Mucosa of stomach (tissue), 1 donor: Measurements from ENCODE around the gene CALHM2.

Source experiments
- H3K27me3 ChIP-seq: one replicate; pipeline ENCODE4 v1.7.0; 2013; ENCODE audit warnings: mild to moderate bottlenecking, low read length; ENCODE audit not compliant: control insufficient read depth, insufficient read depth
- H3K36me3 ChIP-seq: one replicate; pipeline ENCODE4 v1.7.0; 2013; ENCODE audit warnings: low read length; ENCODE audit not compliant: control insufficient read depth, insufficient read depth
- H3K4me1 ChIP-seq: one replicate; pipeline ENCODE4 v1.7.0; 2013; ENCODE audit warnings: mild to moderate bottlenecking, low read length; ENCODE audit not compliant: control insufficient read depth, insufficient read depth
- H3K4me3 ChIP-seq: one replicate; pipeline ENCODE4 v1.7.0; 2013; ENCODE audit warnings: low read length
- H3K9ac ChIP-seq: one replicate; pipeline ENCODE4 v1.7.0; 2013; ENCODE audit warnings: mild to moderate bottlenecking, low read length, moderate library complexity
- H3K9me3 ChIP-seq: one replicate; pipeline ENCODE4 v1.7.0; 2013; ENCODE audit warnings: mild to moderate bottlenecking, low read length, moderate library complexity; ENCODE audit not compliant: control insufficient read depth
- donor health status: Pancreatic carcinoma.

CALHM2 gene, protein sequence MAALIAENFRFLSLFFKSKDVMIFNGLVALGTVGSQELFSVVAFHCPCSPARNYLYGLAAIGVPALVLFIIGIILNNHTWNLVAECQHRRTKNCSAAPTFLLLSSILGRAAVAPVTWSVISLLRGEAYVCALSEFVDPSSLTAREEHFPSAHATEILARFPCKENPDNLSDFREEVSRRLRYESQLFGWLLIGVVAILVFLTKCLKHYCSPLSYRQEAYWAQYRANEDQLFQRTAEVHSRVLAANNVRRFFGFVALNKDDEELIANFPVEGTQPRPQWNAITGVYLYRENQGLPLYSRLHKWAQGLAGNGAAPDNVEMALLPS

GRCh38 chr10:103451831-103452505 is at the start of gene CALHM2:
Gene CALHM2 (minus strand): TSS chr10:103452370. CDS start chr10:103449941, 2,429 bp downstream.
- Histone ChIP-seq H3K36me3 (peaks cover 4% of the 10 kb centered on the region), H3K9ac (peak within 1 kb of the TSS; percentile 64), H3K27me3 (peaks cover 6% of the 10 kb centered on the region), H3K4me3 (peak within 1 kb of the TSS; percentile 46), H3K9me3 (no peaks in the 10 kb centered on the region), H3K4me1 (peaks cover 4% of the 10 kb centered on the region)

- peaks cover 15% of the 10 kb centered on the region for H3K27me3 ChIP-seq
- H3K36me3 ChIP-seq = no peaks in the 10 kb centered on the region
- no peaks in the 10 kb centered on the region for H3K4me1 ChIP-seq
- H3K4me3 ChIP-seq = no peak overlapping the region
- no peaks in the 10 kb centered on the region for H3K9me3 ChIP-seq
- no peak overlapping the region for H3K9ac ChIP-seq
These were observed 49.0 kb upstream of the CALHM2 start for GRCh38 chr10:103501186-103501585.

DNA sequence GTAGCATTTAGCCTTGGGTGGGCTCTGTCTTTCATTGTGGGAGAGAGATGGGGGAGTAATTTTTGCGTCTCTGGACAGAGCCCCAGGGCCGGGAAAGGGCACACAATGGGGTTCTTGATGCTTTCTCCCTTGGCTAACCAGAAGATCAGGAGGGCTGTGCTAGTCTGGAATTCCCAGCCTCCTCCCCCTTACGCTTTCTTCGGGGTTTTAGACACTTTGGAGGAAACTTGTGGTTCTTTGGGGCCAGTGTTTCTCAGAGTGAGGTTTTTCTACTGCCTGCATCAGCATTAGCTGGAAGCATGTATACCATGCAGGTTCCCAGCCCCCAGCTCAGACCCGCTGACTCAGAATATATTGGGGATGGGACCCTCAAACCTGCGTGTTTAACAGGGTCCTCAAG is 48.3 kb upstream of the CALHM2 start:
- Histone ChIP-seq H3K4me1 (no peaks in the 10 kb centered on the region), H3K27me3 (peaks cover 18% of the 10 kb centered on the region), H3K9ac (no peak overlapping the region), H3K9me3 (no peaks in the 10 kb centered on the region), H3K4me3 (no peak overlapping the region), H3K36me3 (no peaks in the 10 kb centered on the region)

- H3K36me3 ChIP-seq = no peaks in the 10 kb centered on the region
- peaks cover under 1% of the 10 kb centered on the region for H3K4me1 ChIP-seq
- H3K4me3 ChIP-seq = no peak overlapping the region
- H3K27me3 ChIP-seq = peaks cover 24% of the 10 kb centered on the region
- H3K9me3 ChIP-seq = no peaks in the 10 kb centered on the region
- no peak overlapping the region for H3K9ac ChIP-seq
These were observed 47.7 kb upstream of the CALHM2 start for GRCh38 chr10:103499881-103500280.

DNA sequence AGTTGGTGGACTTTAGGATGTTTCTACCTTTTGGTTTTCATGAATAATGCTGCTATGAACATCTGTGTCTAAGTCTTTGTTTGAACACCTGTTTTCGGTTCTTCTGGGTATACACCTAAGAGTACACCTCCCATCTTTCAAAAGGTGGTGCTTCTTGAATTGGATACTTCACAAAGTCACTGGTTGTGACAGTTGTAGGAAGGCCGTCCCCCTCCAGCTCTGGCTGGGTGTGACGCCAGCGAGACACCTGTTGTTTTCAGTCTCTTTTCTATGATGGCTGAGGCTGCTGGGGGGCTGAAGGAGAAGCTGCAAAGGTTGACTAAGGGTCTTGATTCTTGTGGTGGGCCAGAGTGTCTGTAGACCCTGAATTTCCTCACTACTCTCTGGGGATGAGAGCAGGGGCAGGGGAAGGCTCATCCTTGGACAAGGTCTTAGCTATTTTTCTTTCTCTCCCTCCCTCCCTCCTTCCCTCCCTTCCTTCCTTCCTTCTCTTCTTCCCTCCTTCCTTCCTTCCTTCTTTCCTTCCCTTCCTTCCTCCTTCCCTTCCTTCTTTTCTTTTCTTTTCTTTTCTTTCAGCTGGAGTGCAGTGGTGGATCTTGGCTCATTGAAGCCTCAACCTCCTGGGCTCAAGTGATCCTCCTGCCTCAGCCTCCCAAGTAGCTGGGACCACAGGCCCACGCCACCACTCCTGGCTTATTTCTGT is 46.9 kb upstream of the CALHM2 start:
- H3K9me3 ChIP-seq = no peaks in the 10 kb centered on the region
- peaks cover 32% of the 10 kb centered on the region for H3K27me3 ChIP-seq
- H3K9ac ChIP-seq = no peak overlapping the region
- no peaks in the 10 kb centered on the region for H3K36me3 ChIP-seq
- peaks cover 6% of the 10 kb centered on the region for H3K4me1 ChIP-seq
- no peak overlapping the region for H3K4me3 ChIP-seq

GRCh38 chr10:103497161-103497915 is 45.2 kb upstream of the CALHM2 start:
- H3K9me3 ChIP-seq = no peaks in the 10 kb centered on the region
- H3K4me3 ChIP-seq = no peak overlapping the region
- peaks cover 6% of the 10 kb centered on the region for H3K4me1 ChIP-seq
- H3K27me3 ChIP-seq = peaks cover 48% of the 10 kb centered on the region
- H3K9ac ChIP-seq = no peak overlapping the region
- no peaks in the 10 kb centered on the region for H3K36me3 ChIP-seq

GRCh38 chr10:103495321-103495720 is 43.2 kb upstream of the CALHM2 start:
- Histone ChIP-seq H3K9ac (no peak overlapping the region), H3K9me3 (no peaks in the 10 kb centered on the region), H3K4me3 (no peak overlapping the region), H3K4me1 (peaks cover 6% of the 10 kb centered on the region), H3K36me3 (no peaks in the 10 kb centered on the region), H3K27me3 (peaks cover 45% of the 10 kb centered on the region)

GRCh38 chr10:103493916-103494877 is 42.0 kb upstream of the CALHM2 start:
- peak overlapping the region; percentile 18 for H3K4me3 ChIP-seq
- H3K4me1 ChIP-seq = peaks cover 6% of the 10 kb centered on the region
- peak overlapping the region; percentile 39 for H3K9ac ChIP-seq
- no peaks in the 10 kb centered on the region for H3K36me3 ChIP-seq
- H3K27me3 ChIP-seq = peaks cover 40% of the 10 kb centered on the region
- no peaks in the 10 kb centered on the region for H3K9me3 ChIP-seq

DNA sequence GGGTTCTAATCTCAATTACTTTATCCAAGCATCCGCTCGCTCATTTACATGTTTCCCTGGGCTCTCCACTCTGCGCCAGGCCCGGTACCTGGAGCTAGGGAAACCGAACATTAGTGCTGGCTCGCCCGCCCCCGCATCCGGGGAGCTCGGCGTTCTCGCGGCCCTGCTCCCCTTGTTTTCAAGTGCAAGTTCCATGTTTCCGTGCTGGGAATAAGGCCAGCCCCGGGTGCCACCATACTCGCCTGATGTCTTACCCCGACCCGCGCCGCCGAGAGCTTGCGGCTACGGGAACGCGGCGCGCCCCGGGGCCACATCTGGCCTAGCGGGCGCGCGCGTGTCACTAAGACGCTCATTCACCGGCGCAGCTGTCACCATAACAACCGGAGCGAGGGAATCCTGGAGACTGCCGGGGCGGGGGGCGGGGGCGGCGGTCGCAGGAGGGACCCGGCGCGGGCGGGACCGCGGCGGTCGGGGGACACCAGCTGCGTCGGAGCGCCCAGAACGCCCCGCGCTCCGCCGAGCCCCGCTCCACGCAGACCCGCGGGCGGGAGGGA is 41.3 kb upstream of the CALHM2 start, which contains the start of gene NEURL1:
NEURL1 (plus strand) TSS at position 344 of the 554 bp plus-strand sequence. CDS start 683 bp downstream, outside the sequence.
- H3K27me3 ChIP-seq = peaks cover 38% of the 10 kb centered on the region
- H3K9me3 ChIP-seq = no peaks in the 10 kb centered on the region
- peak within 1 kb of the TSS; percentile 39 for H3K9ac ChIP-seq
- H3K36me3 ChIP-seq = no peaks in the 10 kb centered on the region
- peaks cover 6% of the 10 kb centered on the region for H3K4me1 ChIP-seq
- peak within 1 kb of the TSS; percentile 18 for H3K4me3 ChIP-seq

DNA sequence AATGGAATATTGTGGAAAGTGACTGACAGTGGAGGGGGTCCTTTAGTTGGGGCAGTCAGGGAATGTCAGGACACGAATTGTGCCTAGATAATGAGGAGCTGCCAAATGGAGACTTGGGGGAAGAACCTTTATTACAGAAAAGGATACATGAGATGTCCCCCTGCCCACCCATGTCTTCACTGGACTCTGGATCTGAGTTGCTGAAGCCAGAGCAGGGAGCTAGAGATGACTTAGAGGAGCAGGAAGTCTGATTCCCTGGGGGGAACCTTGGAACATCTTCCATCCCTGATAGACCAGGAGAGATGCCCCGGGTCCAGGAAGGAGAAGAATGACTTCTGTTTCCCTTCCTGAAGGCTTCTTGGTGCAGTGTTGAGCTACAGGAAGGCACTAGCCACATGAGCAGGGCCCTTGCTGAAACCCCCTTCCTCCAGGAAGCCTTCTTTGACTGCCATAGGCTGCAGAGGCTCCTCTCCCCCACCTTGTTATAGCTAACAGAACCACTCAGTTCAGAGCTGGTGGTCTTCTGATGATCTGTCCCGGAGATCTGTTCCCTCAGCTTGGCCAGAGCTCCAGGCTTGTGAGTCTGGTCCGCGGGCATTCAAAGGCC is 40.6 kb upstream of the CALHM2 start:
- H3K9ac ChIP-seq = no peak overlapping the region

More for the DNA sequence above, 40.6 kb upstream of the CALHM2 start:
- Histone ChIP-seq H3K27me3 (peaks cover 38% of the 10 kb centered on the region), H3K36me3 (no peaks in the 10 kb centered on the region), H3K4me3 (no peak overlapping the region), H3K4me1 (peaks cover 6% of the 10 kb centered on the region), H3K9me3 (no peaks in the 10 kb centered on the region)
